GM21381 (cell line): ENCODE results near the gene AFG1L.
"Not testable (repeated sequence)": the region's sequence is repeated elsewhere in the genome, so short reads cannot be mapped to it uniquely, and the experiment has no call there.

ENCODE experiments used
- ATAC-seq: cut with Tn5 transposase; IDR thresholded peaks from one replicate; pipeline ENCODE4 v1.9.1; 2021; ENCODE audit warnings: mild to moderate bottlenecking, moderate library complexity; ENCODE audit not compliant: unreplicated experiment

Gene AFG1L

GRCh38 chr6:108407904-108408827 lies 113.3 kb downstream of the AFG1L start:
- no peak for ATAC-seq

GRCh38 chr6:108408861-108409260 lies 114.0 kb downstream of the AFG1L start:
- no peak for ATAC-seq

- not testable (repeated sequence) for ATAC-seq
These were observed 121.4 kb downstream of the AFG1L start for GRCh38 chr6:108416047-108416833.

- ATAC-seq = no peak
These were observed 122.2 kb downstream of the AFG1L start for GRCh38 chr6:108417027-108417426.

GRCh38 chr6:108419474-108419873 lies 124.6 kb downstream of the AFG1L start:
- ATAC-seq = no peak

GRCh38 chr6:108419934-108420609 lies 125.2 kb downstream of the AFG1L start:
- ATAC-seq = no peak

GRCh38 chr6:108421366-108421765 lies 126.5 kb downstream of the AFG1L start:
- no peak for ATAC-seq

GRCh38 chr6:108423982-108424705 lies 129.3 kb downstream of the AFG1L start:
- no peak for ATAC-seq

- ATAC-seq = no peak
These were observed 130.6 kb downstream of the AFG1L start for GRCh38 chr6:108425428-108425827.

- ATAC-seq = no peak
These were observed 137.3 kb downstream of the AFG1L start for GRCh38 chr6:108432143-108432542.

GRCh38 chr6:108432792-108433191 lies 137.9 kb downstream of the AFG1L start:
- ATAC-seq = no peak

- ATAC-seq = no peak
These were observed 139.4 kb downstream of the AFG1L start for GRCh38 chr6:108434222-108434621.

- ATAC-seq = no peak
These were observed 140.5 kb downstream of the AFG1L start for GRCh38 chr6:108435391-108435790.

- ATAC-seq = no peak
These were observed 141.9 kb downstream of the AFG1L start for GRCh38 chr6:108436771-108437170.

GRCh38 chr6:108437821-108438220 lies 143.0 kb downstream of the AFG1L start:
- ATAC-seq = no peak

GRCh38 chr6:108438918-108439317 lies 144.1 kb downstream of the AFG1L start:
- no peak for ATAC-seq

GRCh38 chr6:108441141-108441540 lies 146.3 kb downstream of the AFG1L start:
- ATAC-seq = no peak

GRCh38 chr6:108442770-108443520 lies 148.1 kb downstream of the AFG1L start:
- ATAC-seq = no peak

GRCh38 chr6:108446629-108447150 lies 151.8 kb downstream of the AFG1L start:
- ATAC-seq = no peak

GRCh38 chr6:108448481-108448880 lies 153.6 kb downstream of the AFG1L start:
- no peak for ATAC-seq
